ENCODE data around the gene ADIPOR1.

DNA sequence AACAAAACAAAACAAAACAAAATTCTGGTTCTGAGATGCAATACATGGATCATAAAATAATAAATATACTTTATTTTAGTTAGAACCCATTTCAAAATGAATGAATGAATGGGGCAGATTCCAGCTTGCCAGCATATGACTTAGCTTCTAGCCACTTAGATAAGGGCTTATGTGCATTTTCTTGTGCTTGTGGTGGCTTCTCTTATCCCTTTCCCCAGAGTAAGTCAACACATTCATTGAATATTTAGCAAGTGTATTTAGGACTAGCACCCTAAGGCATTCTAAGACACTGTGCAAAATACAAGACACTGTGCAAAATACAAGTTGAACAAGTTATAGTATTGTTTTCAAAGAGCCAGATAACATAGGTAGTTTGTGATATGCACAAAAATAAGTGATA is 4.7 kb downstream of the ADIPOR1 start:
- TF ChIP-seq, protein P1, sequence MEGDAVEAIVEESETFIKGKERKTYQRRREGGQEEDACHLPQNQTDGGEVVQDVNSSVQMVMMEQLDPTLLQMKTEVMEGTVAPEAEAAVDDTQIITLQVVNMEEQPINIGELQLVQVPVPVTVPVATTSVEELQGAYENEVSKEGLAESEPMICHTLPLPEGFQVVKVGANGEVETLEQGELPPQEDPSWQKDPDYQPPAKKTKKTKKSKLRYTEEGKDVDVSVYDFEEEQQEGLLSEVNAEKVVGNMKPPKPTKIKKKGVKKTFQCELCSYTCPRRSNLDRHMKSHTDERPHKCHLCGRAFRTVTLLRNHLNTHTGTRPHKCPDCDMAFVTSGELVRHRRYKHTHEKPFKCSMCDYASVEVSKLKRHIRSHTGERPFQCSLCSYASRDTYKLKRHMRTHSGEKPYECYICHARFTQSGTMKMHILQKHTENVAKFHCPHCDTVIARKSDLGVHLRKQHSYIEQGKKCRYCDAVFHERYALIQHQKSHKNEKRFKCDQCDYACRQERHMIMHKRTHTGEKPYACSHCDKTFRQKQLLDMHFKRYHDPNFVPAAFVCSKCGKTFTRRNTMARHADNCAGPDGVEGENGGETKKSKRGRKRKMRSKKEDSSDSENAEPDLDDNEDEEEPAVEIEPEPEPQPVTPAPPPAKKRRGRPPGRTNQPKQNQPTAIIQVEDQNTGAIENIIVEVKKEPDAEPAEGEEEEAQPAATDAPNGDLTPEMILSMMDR (IDR thresholded peaks at IDR 0.05; ENCODE audit: low read depth, low read length) = no peak
- TF ChIP-seq EZH2phosphoT487 (IDR thresholded peaks at IDR 0.05; ENCODE audit: low read depth) = no peak
